SK-N-SH (cell line): ENCODE data around the gene CHCHD1.

Source experiments
- ELF1 ChIP-seq: IDR thresholded peaks from 2 replicates; pipeline ENCODE4 v1.4.0; 2012
- POLR2AphosphoS5 ChIP-seq: IDR thresholded peaks from 2 replicates; pipeline ENCODE4 v1.6.1; 2012; ENCODE audit warnings: low read depth, low read length
- RCOR1 ChIP-seq: fragments of 150-350 bp; IDR thresholded peaks from 2 replicates; pipeline ENCODE4 v1.6.1; 2017; ENCODE audit warnings: antibody characterized with exemption, low read length
- RFX5 ChIP-seq: IDR thresholded peaks from 2 replicates; pipeline ENCODE4 v1.6.1; 2012; ENCODE audit warnings: mild to moderate bottlenecking, improper control_type of control experiment, low read length

DNA sequence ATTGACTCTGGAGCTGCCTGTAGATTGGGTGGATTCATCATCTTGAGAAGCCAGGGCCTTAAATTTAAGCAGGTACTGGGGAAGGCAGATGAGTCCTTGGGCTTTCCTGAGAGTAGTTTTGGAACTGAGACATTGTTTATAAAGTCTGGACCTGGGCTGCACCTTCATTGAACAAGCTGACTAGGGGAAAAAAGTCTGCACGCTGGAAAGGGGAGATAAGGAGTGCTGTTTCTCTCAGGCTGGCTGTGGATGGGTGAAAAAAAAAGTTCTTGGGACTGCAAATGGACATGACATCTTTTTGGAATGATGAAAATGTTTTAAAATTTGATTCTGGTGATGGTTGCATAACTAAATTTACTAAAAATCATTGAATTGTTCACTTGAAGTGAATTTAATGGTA is 25.7 kb upstream of the CHCHD1 start:
- no peak for TF ChIP-seq RFX5
- no peak for TF ChIP-seq POLR2AphosphoS5
- TF ChIP-seq RCOR1, result no peak
- TF ChIP-seq ELF1, result no peak
